ENCODE results near the gene RTP4.

RTP4 gene, protein sequence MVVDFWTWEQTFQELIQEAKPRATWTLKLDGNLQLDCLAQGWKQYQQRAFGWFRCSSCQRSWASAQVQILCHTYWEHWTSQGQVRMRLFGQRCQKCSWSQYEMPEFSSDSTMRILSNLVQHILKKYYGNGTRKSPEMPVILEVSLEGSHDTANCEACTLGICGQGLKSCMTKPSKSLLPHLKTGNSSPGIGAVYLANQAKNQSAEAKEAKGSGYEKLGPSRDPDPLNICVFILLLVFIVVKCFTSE

DNA sequence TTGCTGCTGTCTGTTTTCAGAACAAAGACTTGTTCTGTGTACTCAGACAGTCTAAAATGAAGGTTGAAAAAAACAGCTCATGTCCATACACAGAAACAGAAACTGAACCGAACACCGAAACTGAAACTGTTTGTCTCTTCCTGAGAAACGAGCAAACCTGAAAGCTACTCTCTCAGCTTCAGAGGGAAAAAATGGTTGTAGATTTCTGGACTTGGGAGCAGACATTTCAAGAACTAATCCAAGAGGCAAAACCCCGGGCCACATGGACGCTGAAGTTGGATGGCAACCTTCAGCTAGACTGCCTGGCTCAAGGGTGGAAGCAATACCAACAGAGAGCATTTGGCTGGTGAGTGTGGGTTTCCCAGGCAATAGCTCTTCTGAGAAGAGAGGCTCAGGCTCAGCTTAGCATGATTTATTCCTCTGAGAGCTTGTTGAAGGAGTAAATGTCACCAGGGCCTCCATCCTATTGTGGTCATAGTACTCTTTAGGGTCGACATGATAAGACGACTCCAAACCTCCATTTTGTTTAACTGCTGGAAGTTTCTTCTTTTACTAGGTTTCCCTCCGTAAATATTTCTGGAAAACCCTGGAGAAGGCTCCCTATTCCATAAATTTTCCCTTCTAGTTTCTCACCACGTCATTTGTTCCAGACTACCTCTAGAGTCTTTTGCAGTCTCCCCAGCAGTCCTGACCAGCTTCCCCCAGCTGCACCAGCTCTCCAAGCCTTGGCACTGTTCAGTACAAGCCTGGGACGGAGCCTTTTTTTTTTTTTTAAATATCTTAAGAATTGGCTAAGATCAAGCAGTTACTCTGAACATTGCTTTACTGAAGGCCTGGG, at the start of gene RTP4:
TSS of gene RTP4 (plus strand) at position 135 of the 838 bp plus-strand sequence. CDS start at position 192, 57 bp downstream.
- peak; percentile 68 to 70 for DNase-seq

DNA sequence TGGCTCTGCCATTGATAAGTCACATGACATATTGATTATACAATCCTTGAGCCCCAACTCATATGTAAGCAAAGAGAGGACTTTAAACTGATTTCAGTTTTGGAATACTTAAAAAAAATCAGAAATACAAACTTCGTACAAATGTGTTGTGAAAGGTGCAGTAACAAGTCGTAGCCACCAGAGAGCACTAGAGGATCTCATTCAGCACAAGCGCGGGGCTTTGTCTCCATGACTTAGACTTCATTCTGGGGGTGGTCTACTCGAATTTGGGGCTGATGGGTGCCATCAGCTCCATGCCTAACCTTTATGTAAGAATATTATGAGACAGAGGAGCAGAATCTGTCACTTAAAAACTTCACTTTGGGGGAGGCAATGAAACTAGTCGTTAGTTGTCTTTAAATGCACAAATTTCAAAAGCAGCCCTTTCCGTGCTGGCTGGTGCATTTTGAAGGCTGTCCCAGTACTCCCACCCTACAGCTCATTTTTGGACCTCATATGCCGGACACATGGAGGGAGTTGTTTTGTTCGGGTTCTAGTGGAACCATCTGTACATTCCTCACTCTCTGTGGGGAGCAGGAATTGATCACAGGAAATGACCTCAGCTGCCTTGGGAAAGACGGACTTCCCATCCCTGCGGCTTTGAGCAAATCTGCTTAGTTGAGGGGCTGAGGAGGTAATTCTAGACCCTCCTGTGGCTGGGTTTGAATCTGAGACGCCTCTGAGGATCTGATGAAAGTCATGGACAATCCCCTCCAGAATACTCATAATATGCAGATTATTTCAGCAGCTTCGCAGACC, 49.2 kb upstream of the RTP4 start:
- DNase-seq: peak; percentile 44

DNA sequence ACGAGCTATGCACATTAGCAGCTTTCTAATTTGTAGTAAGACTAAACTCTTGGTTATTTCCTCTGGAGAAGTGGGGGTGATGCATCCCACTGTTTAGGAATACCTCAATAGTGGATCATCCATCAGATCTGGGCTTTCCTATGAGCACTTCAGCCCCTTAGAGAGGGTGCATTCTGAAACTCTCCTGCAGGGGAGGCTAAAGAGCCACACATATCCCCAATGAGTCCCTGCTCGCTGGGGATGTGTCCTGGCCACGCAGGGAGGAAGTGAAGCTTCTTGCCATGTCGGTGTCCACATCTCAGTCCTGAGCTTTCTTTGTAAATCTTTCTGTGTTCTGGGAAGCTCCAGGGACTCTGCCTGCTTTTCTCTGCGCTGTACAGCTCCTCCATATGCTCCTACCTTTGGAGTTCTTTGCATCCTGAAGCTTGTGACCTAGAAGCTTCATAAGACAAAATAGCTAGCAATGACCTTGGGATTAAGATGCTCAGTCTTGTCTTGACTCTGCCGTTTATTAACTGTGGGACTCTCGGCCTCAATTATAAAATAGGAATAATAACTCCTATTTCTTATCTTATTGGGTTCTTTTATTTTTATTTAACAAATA, 48.4 kb upstream of the RTP4 start:
- peak; percentile 75 to 78 for DNase-seq

DNA sequence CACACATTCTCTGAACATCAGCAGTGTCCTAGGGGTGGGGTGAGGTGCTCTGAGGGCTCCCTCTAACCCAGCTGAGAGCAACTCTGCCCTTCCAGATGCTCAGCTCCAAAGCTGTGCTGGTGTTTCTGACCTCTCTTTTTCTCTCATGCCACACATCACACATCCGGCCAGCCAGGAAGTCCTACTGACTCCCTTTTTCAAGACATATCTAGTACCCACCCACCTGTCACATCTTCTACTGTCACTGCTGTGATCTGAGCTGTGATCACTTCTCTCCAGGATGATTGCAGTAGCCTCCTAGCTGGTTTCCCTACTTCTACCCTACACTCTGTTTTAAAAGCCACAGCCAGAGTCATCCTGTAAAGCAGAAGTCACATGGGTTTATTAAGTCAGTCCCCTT, 46.4 kb upstream of the RTP4 start:
- no peak for DNase-seq

DNA sequence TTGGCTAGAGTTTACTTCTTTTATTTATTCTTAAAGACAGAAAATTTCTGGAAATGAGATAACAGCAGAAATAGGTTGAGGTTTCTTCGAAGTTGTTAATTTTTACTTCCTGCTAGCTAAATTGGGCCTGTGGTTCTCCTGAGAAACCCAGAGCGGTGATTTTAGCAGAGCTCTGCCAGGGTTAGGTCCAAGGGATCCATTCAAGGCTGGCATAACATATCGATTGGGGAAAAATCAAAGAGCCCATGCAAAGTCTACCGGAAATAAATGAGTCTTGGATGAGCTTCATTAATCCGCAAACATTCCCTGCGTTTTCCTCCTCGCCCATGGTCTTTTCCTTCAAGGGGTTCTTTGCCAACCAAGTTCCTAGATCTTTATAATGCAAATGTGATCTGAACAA, 45.9 kb upstream of the RTP4 start:
- no peak for DNase-seq

DNA sequence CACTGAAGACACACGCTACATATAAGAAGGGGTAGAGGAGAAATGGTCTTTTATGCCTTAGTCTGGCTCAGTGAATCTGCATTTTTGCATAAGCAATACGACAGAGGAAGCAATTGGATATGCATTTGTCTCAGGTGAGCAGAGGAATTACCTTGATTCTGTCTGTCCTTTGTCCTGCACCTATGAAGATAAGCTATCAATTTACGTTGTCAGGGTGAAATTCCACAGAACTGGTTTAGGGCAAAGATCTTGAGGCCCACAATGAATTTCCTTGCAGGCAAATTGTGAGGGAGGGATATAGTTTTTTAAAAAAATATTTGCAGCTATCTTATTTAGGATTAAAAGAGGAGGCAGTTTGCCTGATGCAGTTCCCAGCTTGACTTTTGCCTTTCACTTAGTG, 45.1 kb upstream of the RTP4 start:
- DNase-seq: no peak

DNA sequence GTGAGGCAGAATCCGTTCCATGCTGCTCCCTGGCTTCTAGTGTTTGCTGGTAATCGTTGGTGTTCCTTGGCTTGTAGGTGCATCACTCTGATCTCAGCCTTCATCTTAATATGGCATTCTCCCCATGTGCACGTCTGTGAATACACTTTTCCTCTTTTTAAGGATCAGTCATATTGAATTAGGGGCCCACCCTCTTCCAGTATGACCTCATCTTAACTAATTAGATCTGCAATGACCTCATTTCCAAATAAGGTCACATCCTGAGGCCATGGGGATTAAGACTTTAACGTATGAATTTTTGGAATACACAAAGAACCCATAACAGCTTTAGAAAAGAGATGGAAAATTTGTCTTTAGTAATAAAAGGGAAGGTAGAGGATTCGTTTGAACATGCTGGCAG, 42.6 kb upstream of the RTP4 start:
- DNase-seq: no peak

DNA sequence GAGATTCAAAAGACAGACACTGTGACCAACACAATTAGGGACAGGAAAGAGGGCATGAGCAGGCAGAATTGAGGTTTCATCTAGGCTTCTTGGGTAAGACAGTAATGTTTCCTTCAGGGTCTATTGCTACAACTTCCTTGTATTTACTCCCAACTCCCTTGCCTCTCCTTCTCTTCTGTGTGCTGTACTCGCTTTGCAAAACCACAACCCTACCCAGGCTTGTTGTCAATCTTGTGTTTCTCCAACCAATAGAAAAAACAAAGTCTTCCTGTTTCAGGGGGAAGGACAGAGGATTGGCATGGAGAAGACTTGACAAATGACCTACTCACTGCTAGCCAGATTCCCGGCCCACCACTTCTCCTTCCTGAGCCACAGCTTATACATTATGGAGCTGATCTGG, 40.3 kb upstream of the RTP4 start:
- DNase-seq: no peak

DNA sequence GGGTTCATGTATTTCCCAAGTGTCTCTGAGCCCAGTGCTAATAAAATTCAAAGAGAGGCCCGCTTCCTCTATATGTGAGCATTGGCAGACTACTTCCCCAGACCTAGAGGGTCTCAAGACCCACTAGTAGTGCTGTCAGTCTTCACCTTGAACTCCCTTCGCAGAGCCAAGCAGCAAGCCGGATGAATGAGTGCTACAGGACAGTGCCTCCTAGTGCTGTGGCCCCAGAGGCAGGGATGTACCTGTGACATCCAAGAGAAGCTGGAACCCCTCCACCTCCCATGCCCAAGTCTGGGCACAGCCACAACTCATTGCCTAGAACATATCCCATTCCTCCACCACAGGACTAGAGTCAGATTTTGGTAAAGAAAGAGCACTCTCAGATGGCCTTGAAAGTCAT, 39.5 kb upstream of the RTP4 start:
- DNase-seq: no peak

DNA sequence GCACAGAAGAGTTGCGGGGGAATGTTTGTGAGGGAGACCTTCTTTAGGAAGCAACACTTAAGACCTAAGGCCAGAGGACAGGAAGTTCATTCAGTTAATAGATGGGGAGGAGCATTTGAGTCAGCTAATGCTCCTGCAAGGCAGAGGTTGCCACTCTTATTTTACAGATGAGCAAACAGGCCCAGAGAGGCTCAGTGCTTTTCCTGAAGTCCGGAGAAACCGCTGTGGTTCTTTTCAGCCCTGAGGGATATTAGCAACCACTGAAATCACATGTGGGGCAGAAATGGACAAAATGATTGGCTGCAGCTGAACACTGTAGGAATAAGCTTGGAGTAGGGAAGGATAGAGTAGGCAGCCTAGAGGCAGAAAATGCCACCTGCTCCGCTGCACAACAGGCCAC, 33.3 kb upstream of the RTP4 start:
- no peak for DNase-seq

DNA sequence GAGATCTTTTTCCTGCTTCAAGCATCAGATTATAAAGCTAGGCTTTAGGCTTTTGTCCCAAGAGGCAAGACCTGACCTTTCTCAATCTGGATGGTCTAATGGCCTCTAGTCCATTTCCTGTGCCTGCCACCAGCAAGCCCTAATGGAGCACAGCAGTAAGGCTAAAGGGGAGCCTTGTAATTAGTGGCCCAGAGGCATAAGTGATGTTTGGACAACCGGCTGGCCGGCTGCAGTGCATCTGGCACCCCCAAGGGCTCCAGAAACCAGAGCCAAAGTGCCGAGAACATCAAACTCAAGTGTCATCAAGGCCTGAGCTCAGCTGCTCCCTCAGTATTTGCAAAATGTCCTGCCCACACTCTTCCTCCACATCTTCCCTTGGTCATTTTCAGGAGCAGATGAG, 31.9 kb upstream of the RTP4 start:
- no peak for DNase-seq

DNA sequence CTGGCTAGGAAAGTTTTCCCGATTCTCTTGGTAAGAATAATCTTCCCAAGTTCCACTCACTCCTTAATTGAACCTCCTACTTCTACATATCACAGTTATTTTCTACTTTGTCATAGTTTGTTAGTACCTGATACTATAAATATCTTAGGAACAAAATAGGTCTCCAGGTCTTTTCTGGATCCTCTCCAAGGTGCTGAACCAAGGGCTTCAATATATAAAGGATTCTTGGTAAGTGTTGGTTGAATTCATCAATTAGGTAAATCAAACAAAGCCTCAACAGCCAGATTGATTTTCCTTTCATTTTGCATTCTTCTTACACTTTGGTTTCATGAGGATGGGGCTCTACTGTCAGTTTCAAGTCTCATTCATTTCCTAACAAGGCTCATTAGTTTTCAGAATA, 27.6 kb upstream of the RTP4 start:
- DNase-seq: no peak

DNA sequence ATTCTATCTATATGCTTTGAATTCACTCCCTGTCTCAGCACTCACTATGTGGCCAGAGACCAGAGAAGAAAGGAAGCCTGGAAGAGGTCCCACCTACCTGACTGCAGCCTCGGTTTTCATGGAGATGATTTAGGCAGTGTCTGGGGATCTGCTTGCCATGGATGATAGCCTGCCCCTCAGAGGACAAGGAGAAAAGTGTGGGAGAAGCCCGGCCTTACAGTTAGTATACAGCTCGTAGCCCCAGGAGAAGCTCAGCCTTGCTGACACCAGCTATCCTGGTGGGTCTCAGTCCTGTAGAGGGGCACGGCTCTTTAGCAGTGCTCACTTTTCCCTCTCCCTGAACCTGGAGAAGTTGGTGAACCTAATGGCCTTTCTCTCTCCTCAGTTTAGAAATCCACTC, 25.9 kb upstream of the RTP4 start:
- DNase-seq: no peak

DNA sequence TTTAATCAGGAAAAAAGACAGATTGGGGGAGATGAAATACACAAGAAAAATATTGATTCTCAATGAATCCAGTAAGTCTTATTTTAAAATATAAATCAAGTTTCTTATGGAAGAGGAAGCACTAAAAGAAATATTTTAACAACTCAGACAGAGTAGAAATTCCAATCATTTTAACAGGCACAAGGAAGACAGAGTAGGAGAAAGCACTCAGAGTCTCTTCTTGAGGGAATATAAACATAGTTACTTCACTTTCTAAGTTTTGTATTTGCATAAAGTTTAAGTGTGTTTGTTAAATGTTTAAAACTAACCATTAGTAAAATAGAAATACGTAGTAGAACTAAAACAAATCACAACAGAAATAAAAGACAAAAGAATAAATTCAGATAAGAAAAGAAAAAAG, 24.5 kb upstream of the RTP4 start:
- no peak for DNase-seq

DNA sequence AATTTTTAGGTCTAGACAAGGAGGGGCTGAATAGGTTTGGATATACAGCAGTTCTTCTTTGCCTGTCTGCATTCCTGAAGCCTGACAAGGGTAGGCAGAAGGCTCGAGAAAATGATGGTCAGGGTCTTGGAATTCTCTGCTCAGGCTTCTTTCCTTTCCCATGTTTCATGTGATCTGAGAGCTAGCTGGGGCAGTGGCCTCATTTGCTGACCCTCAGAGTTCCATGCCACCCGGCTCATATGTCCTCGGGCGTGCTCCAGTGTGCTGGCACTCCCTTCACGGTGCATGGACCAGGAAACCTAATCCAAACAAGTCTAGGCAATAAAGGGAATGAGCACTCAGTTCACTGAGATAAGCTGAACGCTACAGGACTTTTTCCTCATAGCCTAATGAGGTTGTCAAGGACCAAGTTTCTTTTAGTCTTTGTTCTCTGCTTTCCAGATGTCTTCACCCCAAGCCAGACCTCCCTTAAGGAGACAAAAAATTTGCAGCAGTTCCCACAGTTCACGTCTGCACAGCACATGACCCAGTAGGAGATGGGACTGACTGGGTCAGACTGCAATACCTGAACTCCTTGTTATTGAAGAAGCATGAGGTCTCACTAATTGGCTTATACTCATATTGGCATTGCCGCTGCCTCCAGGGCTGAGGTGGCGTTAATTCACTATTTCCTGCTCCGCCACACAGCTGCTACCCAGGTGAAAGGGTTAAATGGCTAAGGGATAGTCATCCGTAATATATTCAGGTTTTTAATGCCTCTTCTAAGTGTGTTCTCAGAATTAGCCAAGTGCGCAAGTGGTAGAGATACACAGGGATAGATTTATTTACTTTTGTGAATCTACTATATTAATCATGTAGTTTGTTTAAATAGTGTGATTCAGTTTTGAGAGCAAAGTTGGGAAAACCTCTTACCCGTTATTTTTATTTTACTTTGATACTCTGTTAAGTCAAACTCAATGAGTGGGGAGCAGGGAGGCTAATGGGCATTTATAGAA, 15.3 kb upstream of the RTP4 start:
- no peak for DNase-seq

DNA sequence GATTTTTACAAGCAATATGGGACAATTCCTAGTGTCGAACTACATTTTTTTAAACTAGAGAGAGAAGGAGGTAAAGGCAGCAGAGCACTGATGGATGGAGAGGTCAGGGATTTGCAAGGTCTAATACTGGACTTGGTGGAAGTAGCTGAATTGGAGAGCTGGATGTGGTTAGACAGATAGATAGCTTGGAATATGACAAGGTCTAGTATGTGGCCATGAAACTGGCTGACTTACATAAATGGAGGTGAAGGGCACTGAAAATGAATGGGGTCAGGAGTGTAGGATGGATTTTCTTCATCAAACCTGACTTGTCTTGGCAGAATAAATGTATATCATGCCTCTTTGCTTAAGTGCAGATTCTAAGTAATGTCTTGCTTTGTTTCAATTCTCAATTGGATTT, 10.1 kb upstream of the RTP4 start:
- no peak for DNase-seq

DNA sequence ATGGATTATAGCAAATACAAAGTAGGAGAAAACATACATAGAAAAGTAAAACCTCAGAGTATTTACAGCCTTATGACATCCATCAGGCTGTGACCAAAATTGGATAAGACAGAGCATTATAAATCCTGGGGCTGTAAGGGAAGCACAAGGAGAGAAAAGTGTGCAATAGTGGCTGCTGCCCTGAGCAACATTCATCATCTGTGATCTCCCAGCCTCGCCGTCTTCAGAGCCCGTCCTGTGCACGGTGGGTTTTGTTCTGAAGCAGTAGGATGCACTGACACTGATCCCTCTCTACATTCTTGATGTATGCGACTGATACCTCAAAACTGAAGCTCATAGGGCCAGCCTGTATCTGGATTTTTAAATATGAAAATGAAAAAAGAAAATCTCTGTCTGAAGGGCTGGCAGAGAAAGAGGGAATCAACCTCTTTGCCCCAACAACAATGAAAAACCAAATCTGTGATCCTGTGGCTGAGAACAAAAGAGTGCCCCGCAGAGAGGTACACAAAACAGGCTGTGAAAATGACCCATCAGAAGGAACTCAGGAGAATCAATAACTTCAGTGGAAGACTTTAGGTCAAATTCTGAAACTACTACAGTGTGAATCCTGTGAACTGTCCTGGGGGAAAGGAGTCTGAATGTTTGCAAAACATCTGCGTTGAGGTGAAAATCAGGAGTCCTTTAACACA, 8.2 kb upstream of the RTP4 start:
- DNase-seq: no peak

DNA sequence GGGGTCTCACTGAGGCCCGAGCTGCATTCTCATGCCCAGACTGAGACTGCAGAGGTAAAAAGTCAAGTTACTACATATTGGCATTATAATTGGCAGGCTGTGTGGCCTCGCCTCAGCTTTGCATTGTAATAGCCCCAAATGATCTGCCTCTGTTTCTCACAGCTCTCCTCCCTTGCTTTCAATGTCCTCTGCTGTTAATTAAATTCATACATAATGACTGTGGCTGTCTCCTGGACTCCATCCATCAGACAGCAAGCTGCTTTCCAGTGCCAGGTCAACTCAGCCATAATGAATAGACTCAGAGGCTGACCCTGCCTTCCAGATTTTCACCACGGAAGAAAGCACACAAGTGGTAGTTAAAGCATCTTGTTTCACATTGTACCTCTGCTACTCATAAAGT, 7.6 kb upstream of the RTP4 start:
- DNase-seq: no peak

DNA sequence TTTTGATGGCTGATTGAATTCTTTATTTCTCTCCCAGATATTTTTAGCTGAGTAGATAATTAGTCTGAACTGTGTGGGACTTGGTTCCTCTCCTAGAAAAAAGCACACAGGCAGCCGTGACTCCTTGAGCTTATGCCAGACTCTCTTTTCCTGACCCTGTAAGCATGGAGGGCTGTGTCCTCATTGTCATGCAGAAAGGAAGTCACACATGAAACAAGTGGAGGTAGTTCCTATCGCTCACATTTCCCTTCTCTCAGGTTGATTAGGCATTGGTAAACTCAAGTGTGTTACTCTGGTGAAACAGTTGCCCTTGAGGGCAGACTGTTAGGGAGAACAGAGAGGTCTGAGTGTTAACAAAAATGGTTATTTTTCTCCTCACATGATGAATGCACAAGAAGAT, 6.3 kb upstream of the RTP4 start:
- no peak for DNase-seq

DNA sequence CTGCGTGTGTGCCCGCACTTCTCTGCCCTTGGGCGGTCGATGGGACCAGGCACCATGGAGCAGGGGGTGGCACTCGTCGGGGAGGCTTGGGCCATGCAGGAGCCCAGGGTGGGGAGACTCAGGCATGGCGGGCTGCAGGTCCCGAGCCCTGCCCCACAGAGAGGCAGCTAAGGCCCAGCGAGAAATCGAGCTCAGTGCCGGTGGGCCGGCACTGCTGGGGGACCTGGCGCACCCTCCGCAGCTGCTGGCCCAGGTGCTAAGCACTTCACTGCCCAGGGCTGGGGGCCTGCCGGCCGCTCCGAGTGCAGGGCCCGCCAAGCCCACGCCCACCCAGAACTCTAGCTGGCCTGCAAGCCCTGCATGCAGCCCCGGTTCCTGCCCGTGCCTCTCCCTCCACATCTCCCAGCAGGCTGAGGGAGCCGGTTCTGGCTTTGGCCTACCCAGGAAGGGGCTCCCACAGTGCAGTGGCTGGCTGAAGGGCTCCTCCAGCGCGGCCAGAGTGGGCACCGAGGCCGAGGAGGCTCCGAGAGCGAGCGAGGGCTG, 553 bp upstream of the RTP4 start:
- peak; percentile 29 to 30 for DNase-seq

DNA sequence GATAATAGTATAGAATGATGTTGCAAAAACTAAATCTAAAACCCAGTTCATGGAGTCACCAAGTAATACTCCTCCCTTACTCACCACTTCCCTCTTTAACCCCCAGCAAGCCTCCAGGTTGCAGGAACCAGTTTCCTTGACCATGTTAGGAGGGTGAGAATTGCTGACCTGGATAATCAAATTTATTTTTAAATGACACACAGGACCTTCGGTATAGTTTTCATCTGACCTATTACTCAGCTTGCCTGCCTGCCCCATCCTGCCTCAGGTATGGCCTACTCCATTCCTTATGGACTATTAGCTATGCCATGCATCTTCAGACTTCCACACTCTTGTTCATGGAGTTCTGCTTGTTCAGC, 883 bp downstream of the RTP4 start:
- peak; percentile 20 to 26 for DNase-seq
